GM18499 (cell line): ENCODE data around the gene LEF1.

ENCODE experiments used
- ATAC-seq: cut with Tn5 transposase; IDR thresholded peaks from one replicate; pipeline ENCODE4 v1.9.1; 2021; ENCODE audit warnings: moderate number of reproducible peaks; ENCODE audit not compliant: insufficient read depth, unreplicated experiment

Gene LEF1

GRCh38 chr4:108115168-108115526, 53.6 kb downstream of the LEF1 start:
- ATAC-seq: no peak

- ATAC-seq: no peak
Observed at GRCh38 chr4:108114503-108114902, 54.2 kb downstream of the LEF1 start.

DNA sequence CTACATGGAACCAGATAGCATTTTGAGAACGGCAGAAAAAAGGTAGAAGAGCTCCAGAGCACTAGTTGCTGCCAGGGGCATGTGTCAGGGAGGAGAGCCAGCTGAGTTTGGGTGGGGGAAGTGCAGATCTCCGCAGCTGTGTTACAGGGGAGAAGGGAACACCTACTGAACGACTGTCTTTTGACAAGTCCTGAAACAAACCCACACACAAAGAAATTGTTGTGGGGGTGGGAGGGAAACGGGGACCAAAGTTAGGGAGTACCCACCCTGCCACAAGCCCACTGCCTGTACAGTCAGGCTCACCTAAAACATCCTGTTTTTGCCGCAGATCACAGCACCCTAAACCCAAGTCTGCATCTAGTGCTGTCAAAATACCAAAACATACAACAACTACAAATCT, 55.5 kb downstream of the LEF1 start:
- no peak for ATAC-seq

DNA sequence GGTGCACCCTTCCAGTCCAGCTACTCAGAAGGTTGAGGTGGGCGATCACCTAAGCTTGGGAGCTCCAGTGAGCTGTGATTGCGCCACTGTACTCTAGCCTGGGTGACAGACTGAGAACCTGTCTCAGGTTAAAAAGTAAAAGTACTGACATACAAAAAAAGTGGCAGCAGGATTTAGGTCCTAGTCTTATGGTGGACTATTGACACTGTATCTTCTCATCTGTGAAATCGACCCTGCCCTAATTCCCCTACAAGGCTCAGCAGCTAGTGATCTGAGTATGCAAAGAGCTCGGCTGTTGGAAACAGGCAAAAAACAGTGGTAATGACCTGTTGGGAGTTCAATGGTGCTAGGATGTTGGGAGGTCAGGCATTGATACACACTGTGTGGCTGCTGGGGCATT, 57.0 kb downstream of the LEF1 start:
- no peak for ATAC-seq

GRCh38 chr4:108110450-108110849, 58.3 kb downstream of the LEF1 start:
- no peak for ATAC-seq

DNA sequence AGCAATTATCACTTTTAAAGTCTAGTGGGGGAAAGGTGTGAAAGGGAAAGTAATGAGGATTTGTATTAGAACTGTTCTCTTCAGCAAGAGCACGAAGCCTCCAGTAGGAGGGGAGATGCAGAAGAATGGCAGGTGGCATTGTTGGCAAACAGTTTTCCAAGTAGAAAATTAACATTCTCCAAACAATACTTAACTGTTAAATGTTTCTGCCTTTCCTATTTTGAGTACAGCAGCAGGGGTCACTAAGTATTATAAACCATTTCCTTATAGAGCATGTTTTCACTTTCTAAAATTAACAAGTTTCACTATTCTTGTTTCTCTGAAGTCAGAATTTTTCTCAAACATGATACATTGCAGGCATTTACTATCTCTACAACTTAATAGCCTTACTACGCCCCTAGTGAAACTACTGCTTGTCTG, 58.7 kb downstream of the LEF1 start:
- ATAC-seq: peak; percentile 87

- no peak for ATAC-seq
Observed at GRCh38 chr4:108109111-108109510, 59.6 kb downstream of the LEF1 start.

- ATAC-seq: no peak
Observed at GRCh38 chr4:108107729-108108382, 60.9 kb downstream of the LEF1 start.

- ATAC-seq: no peak
Observed at GRCh38 chr4:108107101-108107500, 61.6 kb downstream of the LEF1 start.

GRCh38 chr4:108106186-108106585, 62.5 kb downstream of the LEF1 start:
- no peak for ATAC-seq

- ATAC-seq: no peak
Observed at GRCh38 chr4:108103099-108103862, 65.5 kb downstream of the LEF1 start.

DNA sequence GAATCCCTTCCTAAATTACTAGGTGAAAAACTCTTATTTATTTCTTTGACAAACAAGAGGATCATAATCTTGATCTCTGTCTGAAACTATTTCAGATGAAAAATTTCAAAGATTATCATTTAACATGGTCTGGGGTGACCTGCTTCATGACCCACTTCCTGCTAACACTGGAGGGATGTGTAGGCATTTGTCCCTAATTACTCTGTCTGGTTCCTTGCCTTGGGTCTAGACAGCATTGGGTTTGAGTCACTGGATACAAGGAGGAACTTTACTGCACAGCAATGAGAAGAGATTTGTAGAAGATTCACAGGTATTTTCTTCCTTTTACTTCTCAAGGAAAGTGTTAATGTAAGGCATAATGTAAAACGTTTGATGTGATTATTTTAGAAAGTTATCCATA, 67.9 kb downstream of the LEF1 start:
- no peak for ATAC-seq

DNA sequence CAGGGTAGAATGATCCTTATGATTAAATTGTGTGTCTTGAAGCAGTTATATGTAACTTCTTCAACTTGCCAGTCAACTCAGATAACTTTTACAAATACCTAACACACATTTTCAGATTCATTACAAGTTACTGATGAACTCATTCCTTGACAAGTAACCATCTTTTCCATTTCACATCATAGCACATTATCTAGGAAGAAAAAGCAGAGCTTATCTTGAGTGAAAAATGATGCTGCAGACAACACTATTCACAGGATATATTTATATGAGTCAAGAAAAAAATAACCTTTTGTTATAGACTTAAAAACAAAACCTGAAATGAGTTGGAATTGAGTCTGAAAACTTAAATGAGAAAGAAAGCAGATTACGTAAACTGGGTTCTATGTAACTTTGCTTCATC, 68.9 kb downstream of the LEF1 start:
- no peak for ATAC-seq

DNA sequence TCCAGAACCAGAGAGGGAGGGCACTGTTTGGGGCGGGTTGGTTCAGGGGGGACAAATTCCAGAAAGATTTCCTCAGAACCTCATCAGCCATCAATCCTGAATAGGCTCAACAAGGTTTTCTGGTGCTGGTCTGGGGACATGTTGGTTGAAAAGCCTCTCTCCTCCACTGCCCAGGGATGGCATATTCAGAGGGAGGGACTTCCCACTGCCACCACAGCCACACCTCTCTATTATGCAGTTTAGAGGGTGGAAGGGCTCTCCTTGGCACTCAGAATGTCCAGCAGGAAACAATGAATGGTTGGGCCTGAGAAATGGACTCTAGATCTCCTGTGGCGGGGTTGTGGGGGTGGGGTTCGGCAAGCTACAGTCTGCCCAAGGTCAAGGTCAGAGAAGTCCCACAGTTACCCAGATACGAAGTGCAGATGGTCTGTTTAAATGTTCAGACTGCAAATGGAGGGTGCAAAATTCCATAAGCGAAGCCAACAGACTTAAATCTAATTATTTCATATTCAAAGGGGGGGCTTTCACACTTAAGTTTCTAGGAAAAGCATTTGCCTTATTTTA, 70.7 kb downstream of the LEF1 start:
- no peak for ATAC-seq

- no peak for ATAC-seq
Observed at GRCh38 chr4:108094923-108095482, 73.7 kb downstream of the LEF1 start.

DNA sequence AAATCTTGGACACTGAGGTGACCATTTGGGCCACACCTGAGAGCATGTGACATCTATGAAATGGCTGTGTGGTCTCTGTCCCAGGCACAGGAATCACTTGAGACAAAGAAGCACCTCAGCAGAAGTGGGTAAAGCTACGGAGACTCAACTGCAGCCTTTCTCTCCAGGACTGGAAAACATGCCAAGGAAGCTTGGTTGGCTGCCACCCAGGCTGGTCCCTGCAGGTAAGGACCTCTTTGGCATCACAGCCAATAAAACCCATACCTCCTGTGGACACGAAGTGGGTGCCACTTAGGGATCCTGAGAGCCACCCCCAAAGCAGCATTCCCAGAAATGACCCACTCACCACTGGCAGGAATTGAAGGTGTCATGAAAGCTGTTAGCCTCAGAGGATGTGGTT, 74.6 kb downstream of the LEF1 start:
- ATAC-seq: no peak

- ATAC-seq: no peak
Observed at GRCh38 chr4:108092288-108092687, 76.4 kb downstream of the LEF1 start.

- no peak for ATAC-seq
Observed at GRCh38 chr4:108087293-108087967, 81.3 kb downstream of the LEF1 start.

GRCh38 chr4:108081256-108081655, 87.5 kb downstream of the LEF1 start:
- no peak for ATAC-seq

GRCh38 chr4:108080747-108081146, 88.0 kb downstream of the LEF1 start:
- ATAC-seq: no peak
